ENCODE data around the gene HOXB5. TPM values are rescaled to one million over a fixed set of nuclear protein-coding genes. Genes with fewer than 3 reads are reported as not detected.
A peak's percentile ranks its signal among the peaks of the same experiment; 100 is the strongest.

Gene HOXB5
- total and polyA plus RNA-seq, 12 donors: 0.12 to 10.5 (median 3.6) TPM

- WGBS, 4 donors: 21 to 27% (median 24%) methylated on average over 31 to 43 of the region's 43 CpGs
- Histone ChIP-seq H3K9me3 (replicated peaks in 1 of 3) (no peaks in the 10 kb centered on the region), H3K27me3 (no peaks in the 10 kb centered on the region), H3K4me1 (replicated peaks in 1 of 2) (peaks cover 3 to 30% of the 10 kb centered on the region in 2 donors), H3K36me3 (replicated peaks in 1 of 2) (no peaks in the 10 kb centered on the region), H3K4me3 (peak overlapping the region in 2 of 4 donors; percentile 45 to 85), H3K27ac (peak overlapping the region in 3 of 5 donors; percentile 45 to 87 (median 83))
- intact Hi-C loops (cut with DNase I): loop anchor here (5.0 kb wide), 1 partner anchor 37 kb away; no protein-coding TSS in a partner anchor
- no peak for DNase-seq
- no peak for TF ChIP-seq POLR2A (IDR thresholded peaks at IDR 0.05)
- TF ChIP-seq, protein P1, sequence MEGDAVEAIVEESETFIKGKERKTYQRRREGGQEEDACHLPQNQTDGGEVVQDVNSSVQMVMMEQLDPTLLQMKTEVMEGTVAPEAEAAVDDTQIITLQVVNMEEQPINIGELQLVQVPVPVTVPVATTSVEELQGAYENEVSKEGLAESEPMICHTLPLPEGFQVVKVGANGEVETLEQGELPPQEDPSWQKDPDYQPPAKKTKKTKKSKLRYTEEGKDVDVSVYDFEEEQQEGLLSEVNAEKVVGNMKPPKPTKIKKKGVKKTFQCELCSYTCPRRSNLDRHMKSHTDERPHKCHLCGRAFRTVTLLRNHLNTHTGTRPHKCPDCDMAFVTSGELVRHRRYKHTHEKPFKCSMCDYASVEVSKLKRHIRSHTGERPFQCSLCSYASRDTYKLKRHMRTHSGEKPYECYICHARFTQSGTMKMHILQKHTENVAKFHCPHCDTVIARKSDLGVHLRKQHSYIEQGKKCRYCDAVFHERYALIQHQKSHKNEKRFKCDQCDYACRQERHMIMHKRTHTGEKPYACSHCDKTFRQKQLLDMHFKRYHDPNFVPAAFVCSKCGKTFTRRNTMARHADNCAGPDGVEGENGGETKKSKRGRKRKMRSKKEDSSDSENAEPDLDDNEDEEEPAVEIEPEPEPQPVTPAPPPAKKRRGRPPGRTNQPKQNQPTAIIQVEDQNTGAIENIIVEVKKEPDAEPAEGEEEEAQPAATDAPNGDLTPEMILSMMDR (IDR thresholded peaks at IDR 0.05): no peak
Measured at GRCh38 chr17:48578616-48579470, 14.7 kb downstream of the HOXB5 start.

DNA sequence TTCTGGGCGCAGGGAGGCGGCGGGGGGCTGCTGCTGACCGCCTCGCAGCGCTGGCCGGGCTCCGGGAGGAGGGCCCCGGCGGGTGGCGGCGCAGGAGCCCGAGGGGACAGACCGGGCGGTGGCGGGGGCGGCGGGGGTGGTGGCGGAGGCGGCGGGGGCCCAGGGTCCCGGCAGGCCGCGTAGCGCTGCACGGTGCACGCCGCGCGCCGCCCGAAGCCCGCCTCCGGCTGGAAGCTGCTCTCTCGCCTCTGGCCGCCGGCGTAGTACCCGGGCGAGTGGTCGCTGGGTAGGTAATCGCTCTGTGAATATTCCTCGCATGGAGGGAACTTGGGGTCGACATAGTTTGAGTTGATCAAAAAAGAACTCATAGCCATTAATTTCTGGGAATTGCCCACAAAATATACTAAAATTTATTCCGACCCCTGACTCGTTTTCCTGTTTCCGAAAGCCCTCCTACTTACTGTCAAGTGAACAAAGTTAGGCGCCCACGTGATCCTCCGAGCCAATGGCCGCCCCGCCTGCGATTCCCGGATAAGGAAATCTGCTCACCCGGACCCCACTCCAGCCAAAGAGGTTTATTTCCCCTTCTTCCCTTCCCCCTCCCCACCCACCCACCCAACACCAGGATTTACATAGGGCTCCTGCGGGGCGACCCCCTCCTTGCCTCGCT is 15.5 kb downstream of the HOXB5 start, which contains the start of gene HOXB4:
TSS of gene HOXB4 (minus strand) at position 405 of the 670 bp plus-strand sequence. CDS start at position 374, 31 bp downstream.
- WGBS, 4 donors: 0 to 1% (median 1%) methylated on average over 14 to 58 of the region's 58 CpGs
- Histone ChIP-seq H3K4me3 (peak within 1 kb of the TSS in 3 of 4 donors; percentile 45 to 85 (median 62)), H3K36me3 (replicated peaks in 1 of 2) (no peaks in the 10 kb centered on the region), H3K27me3 (no peaks in the 10 kb centered on the region), H3K4me1 (replicated peaks in 1 of 2) (peaks cover 3 to 24% of the 10 kb centered on the region in 2 donors), H3K27ac (peak within 1 kb of the TSS in 3 of 5 donors; percentile 45 to 87 (median 83)), H3K9me3 (replicated peaks in 1 of 3) (no peaks in the 10 kb centered on the region)
- peak; percentile 73 to 90 (median 85) for DNase-seq
- intact Hi-C loops (cut with DNase I): loop anchor here (5.0 kb wide), 1 partner anchor 36 kb away; no protein-coding TSS in a partner anchor
- TF ChIP-seq, protein P1 (IDR thresholded peaks at IDR 0.05): no peak
- TF ChIP-seq POLR2A (IDR thresholded peaks at IDR 0.05): peak in 1 of 2 donors; percentile 14

DNA sequence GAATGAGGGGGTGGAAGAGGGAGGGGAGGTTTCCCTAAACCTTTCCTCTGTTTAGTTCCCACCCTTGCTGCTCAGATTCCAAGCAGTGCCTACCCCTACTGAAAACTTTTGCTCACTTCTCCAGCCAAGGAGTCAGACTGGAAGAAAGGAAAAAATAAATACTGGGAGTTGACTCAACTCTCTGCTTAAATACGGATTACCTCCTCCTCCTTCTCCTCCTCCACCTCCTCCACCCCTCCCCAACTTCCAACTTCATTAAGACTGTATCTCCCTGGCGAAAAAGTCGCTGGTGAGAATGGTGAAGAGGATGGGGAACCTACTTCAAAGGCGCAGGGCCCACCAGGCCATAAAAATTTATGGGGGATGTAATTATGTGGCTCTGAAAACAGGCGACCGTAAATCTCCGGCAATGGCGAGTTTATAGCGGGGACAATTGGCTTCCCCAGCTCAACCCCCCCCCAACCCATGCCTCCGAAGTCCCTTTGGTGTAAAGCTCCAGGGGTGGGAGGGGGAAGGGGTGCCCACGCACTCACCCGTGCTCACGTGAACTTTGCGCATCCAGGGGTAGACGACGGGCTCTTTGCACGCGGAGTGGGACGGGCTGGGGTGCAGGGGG is 16.1 kb downstream of the HOXB5 start:
- intact Hi-C loops (cut with DNase I): loop anchor here (5.0 kb wide), 1 partner anchor 35 kb away; no protein-coding TSS in a partner anchor
- Histone ChIP-seq H3K36me3 (replicated peaks in 1 of 2) (no peaks in the 10 kb centered on the region), H3K9me3 (replicated peaks in 1 of 3) (no peaks in the 10 kb centered on the region), H3K4me3 (peak overlapping the region in 3 of 4 donors; percentile 45 to 85 (median 62)), H3K27me3 (no peaks in the 10 kb centered on the region), H3K27ac (peak overlapping the region in 3 of 5 donors; percentile 45 to 87 (median 83)), H3K4me1 (replicated peaks in 1 of 2) (peaks cover 3 to 30% of the 10 kb centered on the region in 2 donors)
- WGBS, 4 donors: 3 to 16% (median 5%) methylated on average over 8 to 19 of the region's 19 CpGs
- peak in 2 of 7 donors; percentile 46 for DNase-seq
- TF ChIP-seq, protein P1 (IDR thresholded peaks at IDR 0.05): no peak
- no peak for TF ChIP-seq POLR2A (IDR thresholded peaks at IDR 0.05)
